CD8-positive, alpha-beta memory T cell (primary cell): ENCODE results near the gene TMEM161B. TPM values are rescaled to one million over a fixed set of nuclear protein-coding genes. Genes with fewer than 3 reads are reported as not detected.
A peak's percentile ranks its signal among the peaks of the same experiment; 100 is the strongest.

Experiments
- CTCF ChIA-PET: fragments of 350-600 bp; sonication (Branson Sonifier 250); formaldehyde crosslinking; loops from one replicate; lab custom pipeline; 2021; ENCODE audit warnings: antibody characterized with exemption; lab: Charles Lee
- POLR2A ChIA-PET: fragments of 350-600 bp; sonication (Branson Sonifier 250); formaldehyde crosslinking; loops from one replicate; lab custom pipeline; 2021; ENCODE audit warnings: antibody characterized with exemption; lab: Charles Lee
- DNase-seq, 5 donors: peaks; one replicate each; pipeline versions ENCODE4 v3.0.0 to v3.0.0-alpha.2; 2020 to 2022; ENCODE audit warnings: mixed read lengths in 1 of 5
- H3K27ac ChIP-seq: one replicate; pipeline ENCODE4 v1.7.0; 2013; ENCODE audit warnings: low read depth, mild to moderate bottlenecking, low read length, moderate library complexity
- H3K27me3 ChIP-seq: 2 replicates; pipeline ENCODE4 v1.7.0; 2013; ENCODE audit warnings: low read length, mild to moderate bottlenecking; ENCODE audit not compliant: insufficient read depth, poor library complexity, severe bottlenecking
- H3K36me3 ChIP-seq: 2 replicates; pipeline ENCODE4 v1.7.0; 2013; ENCODE audit warnings: mild to moderate bottlenecking, low read length, moderate library complexity; ENCODE audit not compliant: insufficient read depth
- H3K4me1 ChIP-seq: 2 replicates; pipeline ENCODE4 v1.7.0; 2013; ENCODE audit warnings: mild to moderate bottlenecking, low read length, moderate library complexity; ENCODE audit not compliant: insufficient read depth
- H3K4me3 ChIP-seq: 2 replicates; pipeline ENCODE4 v1.7.0; 2013; ENCODE audit warnings: mild to moderate bottlenecking, low read length
- H3K9me3 ChIP-seq: 2 replicates; pipeline ENCODE4 v1.7.0; 2013; ENCODE audit warnings: mild to moderate bottlenecking, low read length
- H3K27ac Mint-ChIP-seq, 8 donors: one replicate each; pipeline ENCODE4 v1.8.0; 2020 to 2021; ENCODE audit warnings: mixed read lengths in 8 of 8, mild to moderate bottlenecking in 6 of 8, inconsistent platforms in 3 of 8, moderate library complexity in 3 of 8
- H3K27me3 Mint-ChIP-seq, 2 donors: one replicate each; pipeline ENCODE4 v1.8.0; 2020 to 2021; ENCODE audit warnings: mixed read lengths in 2 of 2, mild to moderate bottlenecking in 1 of 2, moderate library complexity in 1 of 2
- H3K36me3 Mint-ChIP-seq, 3 donors: one replicate each; pipeline ENCODE4 v1.8.0; 2020 to 2021; ENCODE audit warnings: mixed read lengths in 3 of 3, inconsistent platforms in 1 of 3, mild to moderate bottlenecking in 1 of 3
- H3K4me1 Mint-ChIP-seq, 3 donors: one replicate each; pipeline ENCODE4 v1.8.0; 2020 to 2021; ENCODE audit warnings: mixed read lengths in 3 of 3, inconsistent platforms in 1 of 3, mild to moderate bottlenecking in 1 of 3
- H3K4me3 Mint-ChIP-seq, 7 donors: one replicate each; pipeline ENCODE4 v1.8.0; 2020 to 2021; ENCODE audit warnings: mixed read lengths in 7 of 7, mild to moderate bottlenecking in 6 of 7, moderate library complexity in 4 of 7, inconsistent platforms in 2 of 7
- H3K9me3 Mint-ChIP-seq, 5 donors: one replicate each; pipeline ENCODE4 v1.8.0; 2020 to 2022; ENCODE audit warnings: mixed read lengths in 5 of 5, mild to moderate bottlenecking in 3 of 5, moderate library complexity in 2 of 5, inconsistent platforms in 1 of 5
- polyA plus RNA-seq: library from polyadenylated mRNA; unstranded; fragments of 300-500 nt; fragmentation: Illumina TruSeq; gene quantifications from one replicate; pipeline ENCODE4 v1.2.3, GENCODE V29; 2021
- total RNA-seq, 2 experiments: library from RNA; stranded (reverse); gene quantifications; one replicate each; pipeline ENCODE4 v1.2.3, GENCODE V29; 2021

Gene TMEM161B
- total RNA-seq = 10 to 100 TPM; 20.5 to 23.6 TPM
- polyA plus RNA-seq = 9.8 TPM

- ChIA-PET POLR2A (no interaction called here), CTCF (no interaction called here)
- peak within 1 kb of the TSS; percentile 95 to 100 (median 100) for H3K4me3 Mint-ChIP-seq
- no peaks in the 10 kb centered on the region for H3K27me3 Mint-ChIP-seq
- H3K27me3 ChIP-seq = no peaks in the 10 kb centered on the region
- peaks cover 3 to 67% (median 20%) of the 10 kb centered on the region in 3 donors for H3K36me3 Mint-ChIP-seq
- H3K4me1 Mint-ChIP-seq = peaks cover 54 to 83% (median 70%) of the 10 kb centered on the region in 3 donors
- peak within 1 kb of the TSS; percentile 100 for H3K4me3 ChIP-seq
- peak within 1 kb of the TSS; percentile 86 to 100 (median 99) for H3K27ac Mint-ChIP-seq
- no peaks in the 10 kb centered on the region for H3K9me3 ChIP-seq
- H3K36me3 ChIP-seq = peaks cover 8% of the 10 kb centered on the region
- H3K4me1 ChIP-seq = peaks cover 34% of the 10 kb centered on the region
- H3K9me3 Mint-ChIP-seq = peaks cover 0 to 1% (median 0%) of the 10 kb centered on the region in 5 donors
- peak; percentile 94 to 97 (median 96) for DNase-seq
- peak within 1 kb of the TSS; percentile 90 for H3K27ac ChIP-seq
These were observed at the start of gene TMEM161B for GRCh38 chr5:88268385-88269184. TMEM161B (minus strand) TSS chr5:88268845; CDS start chr5:88268723, 122 bp downstream.

GRCh38 chr5:88304356-88304755, 35.7 kb upstream of the TMEM161B start:
- no peaks in the 10 kb centered on the region for H3K4me1 ChIP-seq
- H3K27ac ChIP-seq = no peak overlapping the region
- no peaks in the 10 kb centered on the region for H3K27me3 ChIP-seq
- H3K9me3 Mint-ChIP-seq = peaks cover 11 to 31% (median 29%) of the 10 kb centered on the region in 5 donors
- DNase-seq = no peak
- no peaks in the 10 kb centered on the region for H3K4me1 Mint-ChIP-seq
- no peak overlapping the region for H3K4me3 ChIP-seq
- no peaks in the 10 kb centered on the region for H3K9me3 ChIP-seq
- H3K27me3 Mint-ChIP-seq = peaks cover 3 to 33% of the 10 kb centered on the region in 2 donors
- peaks cover 0 to 10% (median 2%) of the 10 kb centered on the region in 3 donors for H3K36me3 Mint-ChIP-seq
- CTCF ChIA-PET = no interaction called here
- POLR2A ChIA-PET = no interaction called here
- H3K27ac Mint-ChIP-seq = no peak overlapping the region
- H3K36me3 ChIP-seq = no peaks in the 10 kb centered on the region
- no peak overlapping the region for H3K4me3 Mint-ChIP-seq

- DNase-seq = no peak
- no peaks in the 10 kb centered on the region for H3K4me1 Mint-ChIP-seq
- H3K9me3 Mint-ChIP-seq = peaks cover 0 to 6% (median 0%) of the 10 kb centered on the region in 5 donors
- ChIA-PET POLR2A (no interaction called here), CTCF (interaction anchor here (0.9 kb wide), 1 partner anchor 25 kb away, joined by 3 read pairs; no protein-coding TSS in a partner anchor)
- Histone ChIP-seq H3K27me3 (no peaks in the 10 kb centered on the region), H3K36me3 (no peaks in the 10 kb centered on the region), H3K9me3 (no peaks in the 10 kb centered on the region), H3K27ac (no peak overlapping the region), H3K4me3 (no peak overlapping the region), H3K4me1 (no peaks in the 10 kb centered on the region)
- H3K4me3 Mint-ChIP-seq = no peak overlapping the region
- peaks cover 0 to 4% (median 3%) of the 10 kb centered on the region in 3 donors for H3K36me3 Mint-ChIP-seq
- H3K27me3 Mint-ChIP-seq = peaks cover 3 to 13% of the 10 kb centered on the region in 2 donors
- H3K27ac Mint-ChIP-seq = no peak overlapping the region
These were observed 29.8 kb upstream of the TMEM161B start for GRCh38 chr5:88298425-88298824.

- Mint-ChIP-seq H3K36me3 (peaks cover 10 to 49% (median 14%) of the 10 kb centered on the region in 3 donors), H3K4me1 (no peaks in the 10 kb centered on the region), H3K4me3 (no peak overlapping the region), H3K27me3 (no peaks in the 10 kb centered on the region), H3K9me3 (peaks cover 0 to 4% (median 0%) of the 10 kb centered on the region in 5 donors), H3K27ac (no peak overlapping the region)
- no peak overlapping the region for H3K4me3 ChIP-seq
- no peaks in the 10 kb centered on the region for H3K9me3 ChIP-seq
- no peaks in the 10 kb centered on the region for H3K27me3 ChIP-seq
- H3K36me3 ChIP-seq = no peaks in the 10 kb centered on the region
- H3K27ac ChIP-seq = no peak overlapping the region
- POLR2A ChIA-PET = no interaction called here
- no peak for DNase-seq
- H3K4me1 ChIP-seq = no peaks in the 10 kb centered on the region
- CTCF ChIA-PET = no interaction called here
These were observed 22.2 kb upstream of the TMEM161B start for GRCh38 chr5:88290801-88291200.

- H3K27ac Mint-ChIP-seq = no peak overlapping the region
- Histone ChIP-seq H3K4me1 (no peaks in the 10 kb centered on the region), H3K27ac (no peak overlapping the region), H3K9me3 (no peaks in the 10 kb centered on the region), H3K4me3 (no peak overlapping the region), H3K36me3 (no peaks in the 10 kb centered on the region), H3K27me3 (no peaks in the 10 kb centered on the region)
- no peaks in the 10 kb centered on the region for H3K27me3 Mint-ChIP-seq
- no peaks in the 10 kb centered on the region for H3K9me3 Mint-ChIP-seq
- POLR2A ChIA-PET = no interaction called here
- H3K4me3 Mint-ChIP-seq = no peak overlapping the region
- no peak for DNase-seq
- CTCF ChIA-PET = no interaction called here
- H3K36me3 Mint-ChIP-seq = peaks cover 12 to 51% (median 14%) of the 10 kb centered on the region in 3 donors
- H3K4me1 Mint-ChIP-seq = no peaks in the 10 kb centered on the region
These were observed 20.0 kb upstream of the TMEM161B start for GRCh38 chr5:88288528-88289197.

- no peak overlapping the region for H3K4me3 Mint-ChIP-seq
- H3K4me3 ChIP-seq = no peak overlapping the region
- ChIA-PET POLR2A (no interaction called here), CTCF (no interaction called here)
- no peak overlapping the region for H3K27ac ChIP-seq
- peaks cover 12 to 55% (median 14%) of the 10 kb centered on the region in 3 donors for H3K36me3 Mint-ChIP-seq
- no peaks in the 10 kb centered on the region for H3K4me1 ChIP-seq
- peaks cover 6% of the 10 kb centered on the region for H3K36me3 ChIP-seq
- H3K27me3 Mint-ChIP-seq = no peaks in the 10 kb centered on the region
- no peaks in the 10 kb centered on the region for H3K9me3 ChIP-seq
- H3K27ac Mint-ChIP-seq = no peak overlapping the region
- DNase-seq = no peak
- no peaks in the 10 kb centered on the region for H3K27me3 ChIP-seq
- H3K9me3 Mint-ChIP-seq = no peaks in the 10 kb centered on the region
- no peaks in the 10 kb centered on the region for H3K4me1 Mint-ChIP-seq
These were observed 19.3 kb upstream of the TMEM161B start for GRCh38 chr5:88287846-88288527.

- POLR2A ChIA-PET = interaction anchor here (0.7 kb wide), 1 partner anchor 66 kb away, joined by 4 read pairs; no protein-coding TSS in a partner anchor
- CTCF ChIA-PET = no interaction called here
- H3K9me3 ChIP-seq = no peaks in the 10 kb centered on the region
- Mint-ChIP-seq H3K9me3 (no peaks in the 10 kb centered on the region), H3K27ac (peak overlapping the region in 1 of 8 donors; percentile 52), H3K36me3 (peaks cover 16 to 57% (median 17%) of the 10 kb centered on the region in 3 donors), H3K4me1 (no peaks in the 10 kb centered on the region), H3K27me3 (no peaks in the 10 kb centered on the region), H3K4me3 (no peak overlapping the region)
- DNase-seq = no peak
- no peak overlapping the region for H3K4me3 ChIP-seq
- H3K4me1 ChIP-seq = no peaks in the 10 kb centered on the region
- peaks cover 12% of the 10 kb centered on the region for H3K36me3 ChIP-seq
- no peaks in the 10 kb centered on the region for H3K27me3 ChIP-seq
- no peak overlapping the region for H3K27ac ChIP-seq
These were observed 18.7 kb upstream of the TMEM161B start for GRCh38 chr5:88287302-88287701.
